Testis (tissue), 2 donors: ENCODE measurements around the gene ZNF532.

Source experiments
- POLR2A ChIP-seq: fragments of 450-650 bp; IDR thresholded peaks from one replicate; pipeline ENCODE4 v1.6.1; 2017; ENCODE audit warnings: antibody characterized with exemption, mild to moderate bottlenecking, moderate library complexity
- TF ChIP-seq, protein P1 (sequence below), 3 experiments: fragments of 450-650 bp in 2 of 3; fragments of 200-600 bp in 1 of 3; sonication (generic) in 1 of 3; IDR thresholded peaks; one replicate each; pipeline ENCODE4 v1.5.1; 2016 to 2019; ENCODE audit warnings: antibody characterized with exemption in 3 of 3, mild to moderate bottlenecking in 2 of 3, moderate library complexity in 1 of 3

DNA sequence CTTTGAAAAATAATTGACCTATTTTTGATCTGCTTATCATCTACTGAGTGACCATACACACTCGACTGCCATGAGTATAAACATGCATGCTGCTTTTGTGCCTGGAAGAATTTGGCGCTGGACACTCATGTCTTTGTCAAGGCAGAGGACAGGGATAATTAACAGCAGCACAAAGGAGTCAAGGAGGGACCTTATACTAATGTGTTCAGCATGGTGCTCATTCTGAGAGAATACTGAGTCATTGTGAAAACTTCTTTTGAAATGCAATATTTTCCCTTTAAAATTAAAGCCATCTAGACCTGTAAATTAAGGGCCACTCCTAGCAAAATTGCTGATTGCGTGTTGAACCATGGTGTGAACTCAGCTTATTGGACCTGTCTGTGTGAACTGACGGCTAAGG is 116.3 kb downstream of the ZNF532 start:
- TF ChIP-seq, protein P1, sequence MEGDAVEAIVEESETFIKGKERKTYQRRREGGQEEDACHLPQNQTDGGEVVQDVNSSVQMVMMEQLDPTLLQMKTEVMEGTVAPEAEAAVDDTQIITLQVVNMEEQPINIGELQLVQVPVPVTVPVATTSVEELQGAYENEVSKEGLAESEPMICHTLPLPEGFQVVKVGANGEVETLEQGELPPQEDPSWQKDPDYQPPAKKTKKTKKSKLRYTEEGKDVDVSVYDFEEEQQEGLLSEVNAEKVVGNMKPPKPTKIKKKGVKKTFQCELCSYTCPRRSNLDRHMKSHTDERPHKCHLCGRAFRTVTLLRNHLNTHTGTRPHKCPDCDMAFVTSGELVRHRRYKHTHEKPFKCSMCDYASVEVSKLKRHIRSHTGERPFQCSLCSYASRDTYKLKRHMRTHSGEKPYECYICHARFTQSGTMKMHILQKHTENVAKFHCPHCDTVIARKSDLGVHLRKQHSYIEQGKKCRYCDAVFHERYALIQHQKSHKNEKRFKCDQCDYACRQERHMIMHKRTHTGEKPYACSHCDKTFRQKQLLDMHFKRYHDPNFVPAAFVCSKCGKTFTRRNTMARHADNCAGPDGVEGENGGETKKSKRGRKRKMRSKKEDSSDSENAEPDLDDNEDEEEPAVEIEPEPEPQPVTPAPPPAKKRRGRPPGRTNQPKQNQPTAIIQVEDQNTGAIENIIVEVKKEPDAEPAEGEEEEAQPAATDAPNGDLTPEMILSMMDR (IDR thresholded peaks at IDR 0.05) = no peak
- no peak for TF ChIP-seq POLR2A
